Parathyroid adenoma (tissue), 2 donors: ENCODE data around the gene CACNA1C.

ENCODE experiments used
- H2AFZ ChIP-seq: fragments of 300-600 bp; sonication (generic); one replicate; pipeline ENCODE4 v1.7.0; 2017; ENCODE audit warnings: antibody characterized with exemption, mild to moderate bottlenecking
- H3K27ac ChIP-seq: fragments of 300-600 bp; sonication (generic); one replicate; pipeline ENCODE4 v1.7.0; 2017
- H3K27me3 ChIP-seq: fragments of 300-600 bp; sonication (generic); one replicate; pipeline ENCODE4 v1.7.0; 2017; ENCODE audit warnings: low read length; ENCODE audit not compliant: control insufficient read depth, insufficient read depth
- H3K36me3 ChIP-seq: fragments of 300-600 bp; sonication (generic); one replicate; pipeline ENCODE4 v1.7.0; 2017; ENCODE audit warnings: low read length; ENCODE audit not compliant: control insufficient read depth, insufficient read depth
- H3K4me1 ChIP-seq: fragments of 300-600 bp; sonication (generic); one replicate; pipeline ENCODE4 v1.7.0; 2017; ENCODE audit warnings: control low read depth
- H3K4me2 ChIP-seq: fragments of 300-600 bp; sonication (generic); one replicate; pipeline ENCODE4 v1.7.0; 2017; ENCODE audit warnings: low read length
- H3K4me3 ChIP-seq: fragments of 300-600 bp; sonication (generic); one replicate; pipeline ENCODE4 v1.7.0; 2017; ENCODE audit warnings: low read depth, low read length
- H3K79me2 ChIP-seq: fragments of 300-600 bp; sonication (generic); one replicate; pipeline ENCODE4 v1.7.0; 2017; ENCODE audit warnings: control low read depth
- H3K9ac ChIP-seq: fragments of 300-600 bp; sonication (generic); one replicate; pipeline ENCODE4 v1.7.0; 2017; ENCODE audit warnings: mild to moderate bottlenecking
- H3K9me3 ChIP-seq: fragments of 300-600 bp; sonication (generic); one replicate; pipeline ENCODE4 v1.7.0; 2017; ENCODE audit warnings: low read length; ENCODE audit not compliant: control insufficient read depth
- TF ChIP-seq, protein P1 (sequence below): fragments of 300-600 bp; sonication (generic); IDR thresholded peaks from one replicate; pipeline ENCODE4 v1.7.0; 2017; ENCODE audit warnings: antibody characterized with exemption, mild to moderate bottlenecking
- donor health status: primary hyperparathyroidism.

Gene CACNA1C

DNA sequence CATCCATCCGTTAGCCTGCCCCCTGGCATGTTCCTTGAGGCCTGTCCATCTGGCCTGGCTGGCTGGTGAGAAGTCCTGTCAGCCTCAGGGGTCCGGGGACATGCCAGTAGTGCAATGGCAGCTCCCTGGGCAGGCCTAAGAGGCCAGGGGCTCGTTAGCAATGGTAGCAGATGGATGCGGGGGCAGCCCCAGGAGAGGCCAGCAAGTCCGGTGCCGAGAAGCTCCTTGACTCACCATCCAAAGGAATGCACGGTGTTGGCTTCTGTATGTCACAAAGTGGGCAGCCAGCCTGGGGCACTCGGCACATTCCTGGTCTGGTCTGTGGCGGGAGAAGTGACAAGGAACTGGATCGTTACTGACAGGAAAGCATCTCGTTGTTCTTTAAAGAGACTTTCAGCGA, 319.9 kb downstream of the CACNA1C start:
- Histone ChIP-seq H3K36me3 (no peaks in the 10 kb centered on the region), H3K4me1 (no peaks in the 10 kb centered on the region), H3K4me2 (no peak overlapping the region), H3K9ac (no peak overlapping the region), H2AFZ (no peak overlapping the region), H3K9me3 (no peaks in the 10 kb centered on the region), H3K79me2 (no peaks in the 10 kb centered on the region), H3K27me3 (no peaks in the 10 kb centered on the region), H3K27ac (no peak overlapping the region), H3K4me3 (no peak overlapping the region)
- TF ChIP-seq, protein P1, sequence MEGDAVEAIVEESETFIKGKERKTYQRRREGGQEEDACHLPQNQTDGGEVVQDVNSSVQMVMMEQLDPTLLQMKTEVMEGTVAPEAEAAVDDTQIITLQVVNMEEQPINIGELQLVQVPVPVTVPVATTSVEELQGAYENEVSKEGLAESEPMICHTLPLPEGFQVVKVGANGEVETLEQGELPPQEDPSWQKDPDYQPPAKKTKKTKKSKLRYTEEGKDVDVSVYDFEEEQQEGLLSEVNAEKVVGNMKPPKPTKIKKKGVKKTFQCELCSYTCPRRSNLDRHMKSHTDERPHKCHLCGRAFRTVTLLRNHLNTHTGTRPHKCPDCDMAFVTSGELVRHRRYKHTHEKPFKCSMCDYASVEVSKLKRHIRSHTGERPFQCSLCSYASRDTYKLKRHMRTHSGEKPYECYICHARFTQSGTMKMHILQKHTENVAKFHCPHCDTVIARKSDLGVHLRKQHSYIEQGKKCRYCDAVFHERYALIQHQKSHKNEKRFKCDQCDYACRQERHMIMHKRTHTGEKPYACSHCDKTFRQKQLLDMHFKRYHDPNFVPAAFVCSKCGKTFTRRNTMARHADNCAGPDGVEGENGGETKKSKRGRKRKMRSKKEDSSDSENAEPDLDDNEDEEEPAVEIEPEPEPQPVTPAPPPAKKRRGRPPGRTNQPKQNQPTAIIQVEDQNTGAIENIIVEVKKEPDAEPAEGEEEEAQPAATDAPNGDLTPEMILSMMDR, result no peak

DNA sequence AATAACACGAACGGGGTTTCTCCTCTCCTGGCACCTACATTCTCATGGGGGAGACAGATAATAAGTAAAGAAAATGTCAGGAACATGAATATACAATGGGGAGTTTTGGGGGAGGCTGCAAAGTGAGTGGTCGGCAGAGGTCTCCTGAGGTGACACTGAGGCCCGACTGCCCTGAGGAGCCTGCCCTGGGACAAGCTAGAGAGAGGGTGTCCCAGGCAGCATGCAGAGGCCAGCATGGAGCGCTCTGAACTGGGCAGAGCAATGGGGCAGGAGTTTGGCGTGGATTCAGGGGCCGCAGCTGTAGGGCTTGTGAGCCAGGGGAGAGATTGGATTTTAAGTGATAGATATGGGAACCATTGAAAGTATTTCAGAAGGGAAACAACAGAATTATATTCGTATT, 320.5 kb downstream of the CACNA1C start:
- no peak overlapping the region for H3K4me2 ChIP-seq
- H3K27ac ChIP-seq, result no peak overlapping the region
- no peaks in the 10 kb centered on the region for H3K4me1 ChIP-seq
- no peak overlapping the region for H3K4me3 ChIP-seq
- no peak overlapping the region for H2AFZ ChIP-seq
- no peaks in the 10 kb centered on the region for H3K9me3 ChIP-seq
- TF ChIP-seq, protein P1, result no peak
- no peak overlapping the region for H3K9ac ChIP-seq
- no peaks in the 10 kb centered on the region for H3K36me3 ChIP-seq
- H3K79me2 ChIP-seq, result no peaks in the 10 kb centered on the region
- no peaks in the 10 kb centered on the region for H3K27me3 ChIP-seq

DNA sequence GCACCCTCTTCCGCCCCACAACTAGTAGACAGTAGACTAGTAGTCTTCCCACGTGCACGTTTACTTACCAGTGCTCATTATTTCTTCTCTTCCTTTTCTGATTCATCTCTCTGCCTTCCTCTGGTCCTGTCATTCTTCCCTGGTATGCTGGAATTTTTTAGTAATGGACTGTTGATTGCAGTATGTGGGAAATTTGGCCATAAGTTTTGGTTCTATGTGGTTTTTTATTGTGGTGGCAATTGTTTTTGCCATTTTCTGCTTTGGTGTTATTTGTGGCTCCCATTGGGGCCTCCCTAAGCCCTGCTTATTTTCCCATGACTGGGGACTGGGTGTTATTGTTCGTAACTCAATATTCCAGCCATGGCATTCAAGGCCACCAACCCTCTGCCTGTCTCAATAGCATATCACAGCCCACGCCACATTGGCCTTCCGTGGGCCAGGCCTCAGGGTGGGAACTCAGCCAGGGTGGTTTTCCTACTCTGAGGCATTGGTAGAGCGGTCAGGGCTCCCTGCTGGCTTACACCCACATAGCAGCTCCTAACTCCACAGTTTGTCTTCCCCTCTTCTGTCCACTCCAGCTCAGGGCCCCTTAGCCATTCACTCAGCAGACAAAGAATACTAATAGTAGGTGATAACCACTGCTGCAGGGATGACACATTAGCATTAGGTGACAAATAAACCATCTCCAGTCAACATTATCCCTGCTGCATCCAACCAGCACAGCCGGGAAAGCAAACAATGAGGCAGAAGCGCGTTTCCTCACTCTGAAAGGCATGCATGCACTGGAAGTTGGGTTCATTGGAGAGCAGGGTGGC, 321.5 kb downstream of the CACNA1C start:
- Histone ChIP-seq H3K4me2 (no peak overlapping the region), H2AFZ (no peak overlapping the region), H3K27ac (no peak overlapping the region), H3K79me2 (no peaks in the 10 kb centered on the region), H3K9me3 (no peaks in the 10 kb centered on the region), H3K36me3 (no peaks in the 10 kb centered on the region), H3K4me3 (no peak overlapping the region), H3K4me1 (no peaks in the 10 kb centered on the region), H3K9ac (no peak overlapping the region), H3K27me3 (no peaks in the 10 kb centered on the region)
- TF ChIP-seq, protein P1, result no peak

DNA sequence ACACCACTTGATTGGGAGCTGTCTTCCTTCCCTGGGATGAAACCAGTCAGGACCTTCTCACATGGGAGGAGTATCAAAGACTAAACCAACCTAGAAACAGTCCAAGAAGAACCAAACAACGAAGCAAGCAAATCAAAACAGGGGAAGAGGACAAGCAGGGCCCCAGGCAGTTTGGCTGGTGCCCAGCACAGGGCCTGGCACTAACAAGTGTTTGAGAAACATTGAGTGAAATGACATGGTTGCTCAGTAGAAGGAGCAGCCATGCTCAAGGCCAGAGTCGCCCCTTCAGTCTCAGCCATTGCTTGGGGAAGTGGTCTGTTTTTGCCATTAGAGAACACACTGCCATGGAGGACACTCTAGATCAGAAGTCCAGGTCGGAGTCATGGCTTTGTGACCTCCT, 323.1 kb downstream of the CACNA1C start:
- H3K4me1 ChIP-seq, result no peaks in the 10 kb centered on the region
- H3K27me3 ChIP-seq, result no peaks in the 10 kb centered on the region
- H3K4me2 ChIP-seq, result no peak overlapping the region
- TF ChIP-seq, protein P1, result no peak
- H3K27ac ChIP-seq, result no peak overlapping the region
- no peaks in the 10 kb centered on the region for H3K9me3 ChIP-seq
- H3K79me2 ChIP-seq, result no peaks in the 10 kb centered on the region
- H3K4me3 ChIP-seq, result no peak overlapping the region
- no peak overlapping the region for H2AFZ ChIP-seq
- H3K36me3 ChIP-seq, result no peaks in the 10 kb centered on the region
- H3K9ac ChIP-seq, result no peak overlapping the region
